Immature natural killer cell (primary cell): ENCODE measurements around the gene SLC45A1. TPM values are rescaled to one million over a fixed set of nuclear protein-coding genes. Genes with fewer than 3 reads are reported as not detected.

Experiments
- DNase-seq, 3 donors: peaks; one replicate each; pipeline ENCODE4 v3.0.0; 2022; ENCODE audit warnings: mixed read lengths in 1 of 3
- H3K27ac Mint-ChIP-seq, 6 donors: one replicate each; pipeline ENCODE4 v1.8.0; 2020; ENCODE audit warnings: mixed read lengths in 6 of 6, mild to moderate bottlenecking in 5 of 6, inconsistent platforms in 4 of 6, moderate library complexity in 3 of 6
- H3K27me3 Mint-ChIP-seq, 3 donors: one replicate each; pipeline ENCODE4 v1.8.0; 2020 to 2021; ENCODE audit warnings: low read depth in 3 of 3, mild to moderate bottlenecking in 3 of 3, mixed read lengths in 3 of 3, moderate library complexity in 3 of 3, inconsistent platforms in 1 of 3
- H3K36me3 Mint-ChIP-seq, 3 donors: one replicate each; pipeline ENCODE4 v1.8.0; 2020; ENCODE audit warnings: mixed read lengths in 3 of 3, inconsistent platforms in 2 of 3, mild to moderate bottlenecking in 2 of 3
- H3K4me1 Mint-ChIP-seq, 2 donors: one replicate each; pipeline ENCODE4 v1.8.0; 2020; ENCODE audit warnings: inconsistent platforms in 2 of 2, mild to moderate bottlenecking in 2 of 2, mixed read lengths in 2 of 2, moderate library complexity in 1 of 2
- H3K4me3 Mint-ChIP-seq, 5 donors: one replicate each; pipeline ENCODE4 v1.8.0; 2020; ENCODE audit warnings: mild to moderate bottlenecking in 5 of 5, mixed read lengths in 5 of 5, inconsistent platforms in 3 of 5, moderate library complexity in 3 of 5
- H3K9me3 Mint-ChIP-seq, 6 donors: one replicate each; pipeline ENCODE4 v1.8.0; 2020; ENCODE audit warnings: mild to moderate bottlenecking in 6 of 6, mixed read lengths in 6 of 6, inconsistent platforms in 4 of 6, moderate library complexity in 3 of 6
- polyA plus RNA-seq, 3 donors: library from polyadenylated mRNA; unstranded; fragments of 300-500 nt; fragmentation: Illumina TruSeq; gene quantifications; one replicate each; pipeline ENCODE4 v1.2.3, GENCODE V29; 2021

The SLC45A1 gene
- polyA plus RNA-seq, 3 donors from 2014 or later: 0.16 to 0.39 TPM; not detected in 1

DNA sequence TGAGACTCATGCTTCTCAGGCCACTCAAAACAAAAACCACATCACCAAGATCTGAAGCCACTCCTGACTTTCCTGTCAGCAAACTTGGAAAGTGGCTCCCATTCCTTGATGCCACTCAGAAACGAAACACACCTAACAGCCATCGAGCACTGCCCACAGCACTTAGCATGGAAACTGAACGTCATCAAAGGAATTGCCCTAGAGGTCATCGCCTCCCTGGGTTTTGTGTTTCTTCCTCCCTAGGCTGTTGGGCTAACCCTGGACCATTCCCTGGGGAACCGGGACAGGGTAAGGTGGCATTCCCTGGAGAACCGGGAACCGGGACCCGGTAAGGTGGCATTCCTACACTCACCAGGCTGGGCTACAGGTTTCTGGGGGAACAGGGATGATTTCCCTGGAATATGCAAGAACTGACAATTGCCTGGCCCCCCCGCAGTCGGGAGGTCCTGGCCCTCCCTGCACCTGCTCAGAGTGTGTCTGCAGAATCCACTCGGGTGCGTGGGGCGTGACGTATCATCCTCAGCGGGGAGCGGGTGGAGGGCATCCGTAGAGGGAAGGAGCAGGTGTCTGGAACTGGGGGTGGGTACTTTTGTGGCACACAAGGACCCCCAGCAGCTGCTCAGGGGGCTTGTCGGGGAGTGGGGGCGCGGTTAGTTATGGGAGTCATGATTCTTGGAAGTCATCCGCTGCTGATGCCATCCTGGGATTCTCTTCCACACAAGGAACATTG lies 30.3 kb downstream of the SLC45A1 start:
- H3K4me3 Mint-ChIP-seq: no peak overlapping the region
- no peaks in the 10 kb centered on the region for H3K9me3 Mint-ChIP-seq
- peaks cover 0 to 3% (median 0%) of the 10 kb centered on the region in 3 donors for H3K36me3 Mint-ChIP-seq
- no peak for DNase-seq
- H3K27me3 Mint-ChIP-seq: peaks cover 0 to 3% (median 2%) of the 10 kb centered on the region in 3 donors
- no peak overlapping the region for H3K27ac Mint-ChIP-seq
- H3K4me1 Mint-ChIP-seq: peaks cover 0 to 2% of the 10 kb centered on the region in 2 donors

DNA sequence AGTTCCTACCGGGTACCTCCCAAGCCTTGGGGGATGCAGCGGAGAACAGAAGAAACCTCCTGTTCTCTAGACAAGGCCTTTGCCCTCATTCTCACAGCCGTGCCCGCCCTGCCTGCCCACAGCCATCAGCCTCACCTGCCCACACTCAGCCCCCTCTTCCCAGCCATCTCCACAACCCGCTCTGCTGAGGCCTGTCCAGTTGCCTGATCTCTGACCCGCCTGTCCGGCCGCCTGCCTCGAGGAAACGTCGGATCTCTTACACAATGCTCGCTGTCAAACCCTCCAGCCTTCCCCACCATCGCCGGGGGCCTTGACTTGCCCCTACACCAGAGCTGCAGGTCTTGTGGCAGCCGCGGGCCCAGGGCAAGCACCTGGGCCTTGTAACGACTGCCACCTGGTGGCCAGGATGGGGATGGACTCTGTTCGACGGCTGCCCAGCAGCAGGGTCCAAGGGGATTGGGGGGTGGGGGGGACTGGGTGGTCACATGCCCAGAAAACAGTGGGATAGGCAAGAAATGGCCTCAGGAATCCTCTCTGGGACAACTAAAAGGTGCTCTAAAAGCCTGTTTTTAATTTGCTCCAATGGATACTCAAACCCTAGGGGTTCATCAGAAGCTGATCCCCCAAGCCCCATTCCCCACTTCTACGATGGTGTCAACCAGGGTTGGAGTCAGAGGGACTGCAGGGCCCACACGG lies 31.0 kb downstream of the SLC45A1 start:
- H3K27ac Mint-ChIP-seq: peak overlapping the region in 2 of 6 donors; percentile 62 to 71
- peaks cover 2 to 3% (median 3%) of the 10 kb centered on the region in 3 donors for H3K36me3 Mint-ChIP-seq
- no peaks in the 10 kb centered on the region for H3K9me3 Mint-ChIP-seq
- DNase-seq: peak; percentile 58 to 70 (median 60)
- H3K4me1 Mint-ChIP-seq: peaks cover 0 to 2% of the 10 kb centered on the region in 2 donors
- H3K27me3 Mint-ChIP-seq: peaks cover 0 to 3% (median 2%) of the 10 kb centered on the region in 3 donors
- H3K4me3 Mint-ChIP-seq: no peak overlapping the region

DNA sequence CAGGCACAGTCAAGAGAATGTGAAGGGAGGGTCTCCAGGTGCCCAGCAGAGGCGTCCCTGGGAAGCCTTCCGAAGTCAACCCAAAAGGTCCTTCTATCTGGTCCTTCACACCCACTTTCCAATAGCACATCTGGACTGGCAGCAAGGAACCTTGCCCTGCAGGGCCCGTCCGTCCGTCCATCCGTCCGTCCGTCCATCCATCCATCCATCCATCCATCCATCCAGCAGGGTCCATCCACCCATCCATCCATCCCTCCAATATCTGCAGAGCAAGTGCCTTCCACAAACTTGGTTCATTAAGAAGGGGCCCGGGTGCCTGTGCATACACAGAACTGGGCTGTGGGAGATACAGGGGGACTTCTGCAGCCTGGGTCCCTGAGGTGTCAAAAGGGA lies 31.6 kb downstream of the SLC45A1 start:
- Mint-ChIP-seq H3K27me3 (peaks cover 0 to 3% (median 2%) of the 10 kb centered on the region in 3 donors), H3K9me3 (no peaks in the 10 kb centered on the region), H3K27ac (no peak overlapping the region), H3K4me1 (peaks cover 0 to 2% of the 10 kb centered on the region in 2 donors), H3K36me3 (peaks cover 3 to 6% (median 3%) of the 10 kb centered on the region in 3 donors), H3K4me3 (no peak overlapping the region)
- DNase-seq: no peak

DNA sequence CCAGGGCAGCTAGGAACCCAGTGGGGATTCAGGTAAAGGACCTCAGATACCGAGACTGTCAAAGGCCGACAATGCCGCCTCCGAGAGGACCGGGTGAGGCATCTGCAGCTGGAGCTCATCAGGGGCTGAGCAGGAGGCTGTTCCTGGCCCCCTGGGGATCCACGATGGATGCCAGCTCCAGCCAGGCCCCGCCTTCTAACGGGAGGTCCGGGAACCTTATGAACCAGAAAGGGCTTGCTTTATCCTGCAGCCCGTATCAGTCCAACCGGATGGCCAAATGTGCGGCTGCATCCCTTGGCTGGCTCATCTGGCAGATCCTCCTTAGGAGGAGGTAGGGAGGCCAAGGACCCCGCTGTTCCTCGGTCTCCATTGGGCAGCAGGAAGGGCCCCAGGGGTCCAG lies 32.0 kb downstream of the SLC45A1 start:
- Mint-ChIP-seq H3K36me3 (peaks cover 3 to 8% (median 3%) of the 10 kb centered on the region in 3 donors), H3K27me3 (peaks cover 0 to 3% (median 3%) of the 10 kb centered on the region in 3 donors), H3K27ac (no peak overlapping the region), H3K4me1 (peaks cover 0 to 2% of the 10 kb centered on the region in 2 donors), H3K9me3 (no peaks in the 10 kb centered on the region), H3K4me3 (no peak overlapping the region)
- DNase-seq: no peak

DNA sequence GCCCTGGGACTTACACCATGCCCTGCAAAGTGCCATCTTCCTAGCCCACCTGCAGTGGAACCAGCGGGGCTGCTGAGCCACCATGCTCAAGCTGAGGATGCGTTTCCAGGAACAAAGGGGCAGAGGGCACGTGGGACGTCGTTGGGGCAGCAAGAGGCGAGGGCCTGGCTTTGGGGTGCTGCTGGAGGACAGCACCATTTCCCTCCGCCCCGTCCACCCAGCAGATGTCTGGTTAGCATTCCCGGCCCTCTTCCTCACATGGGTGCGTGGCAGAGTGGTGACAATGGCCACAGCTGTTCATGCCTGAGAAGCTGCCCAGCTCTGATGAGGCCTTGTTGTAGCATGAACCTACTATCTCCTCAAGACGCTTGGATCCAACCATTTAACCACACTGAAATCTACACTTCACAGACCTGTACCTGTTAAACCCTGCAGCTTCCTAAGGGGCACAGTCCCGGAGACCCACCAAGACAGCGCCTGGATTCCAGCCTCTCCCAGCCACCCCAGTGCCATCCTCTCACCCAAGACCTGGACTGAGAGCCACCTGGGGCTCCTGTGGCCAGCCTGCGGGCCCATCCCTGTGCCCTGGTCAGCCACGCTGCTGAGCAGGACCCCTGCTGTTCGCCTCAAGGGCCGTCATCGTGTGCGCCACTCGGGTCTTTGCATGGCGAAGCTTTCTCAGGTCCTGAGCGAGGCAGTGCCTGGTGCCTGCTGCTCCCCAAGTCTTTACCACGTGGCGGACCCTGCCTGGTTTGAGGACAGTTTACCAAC lies 33.2 kb downstream of the SLC45A1 start:
- Mint-ChIP-seq H3K27me3 (peaks cover 2 to 5% (median 3%) of the 10 kb centered on the region in 3 donors), H3K4me1 (peaks cover 0 to 2% of the 10 kb centered on the region in 2 donors), H3K27ac (peak overlapping the region in 1 of 6 donors; percentile 16), H3K9me3 (no peaks in the 10 kb centered on the region), H3K36me3 (peaks cover 3 to 8% (median 3%) of the 10 kb centered on the region in 3 donors), H3K4me3 (no peak overlapping the region)
- no peak for DNase-seq

DNA sequence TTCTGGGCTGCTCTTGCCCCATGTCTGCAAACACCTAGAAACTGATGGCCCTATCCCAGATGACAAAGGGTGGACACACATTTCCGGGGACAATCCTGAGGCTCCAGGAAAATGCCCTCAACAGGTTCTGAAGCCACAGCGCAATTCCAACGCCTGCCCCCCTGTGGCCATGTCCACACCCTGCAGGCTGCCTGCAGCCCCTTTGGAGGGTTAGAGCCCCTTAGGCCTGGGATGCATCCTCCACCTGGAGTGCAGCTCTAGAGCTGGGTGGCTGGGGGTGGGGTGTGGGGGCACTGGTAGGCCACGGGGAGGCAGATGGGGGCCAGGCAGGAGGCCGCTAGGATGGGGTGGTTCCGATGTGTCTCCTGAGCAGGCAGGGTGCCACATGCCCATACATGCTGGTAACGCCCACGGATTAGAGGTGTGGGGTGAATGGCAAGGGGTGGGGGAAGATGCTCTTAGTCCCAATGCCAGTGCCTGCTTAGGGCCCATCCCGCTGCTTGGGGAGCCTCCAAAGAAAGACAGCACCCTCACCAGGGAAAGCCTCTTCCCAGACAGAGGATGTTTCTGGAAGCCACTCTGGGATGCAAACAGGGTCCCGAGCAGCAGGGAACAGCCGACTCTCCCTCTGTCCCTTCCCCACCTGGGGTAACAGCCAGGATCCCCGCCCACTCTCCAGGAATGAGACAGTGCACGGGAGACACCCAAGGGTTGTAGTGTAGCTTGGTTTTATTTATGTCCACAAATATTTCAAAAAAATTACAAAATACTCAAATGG lies 34.0 kb downstream of the SLC45A1 start:
- no peak for DNase-seq
- H3K27ac Mint-ChIP-seq: no peak overlapping the region
- peaks cover 2 to 5% (median 3%) of the 10 kb centered on the region in 3 donors for H3K27me3 Mint-ChIP-seq
- peaks cover 0 to 2% of the 10 kb centered on the region in 2 donors for H3K4me1 Mint-ChIP-seq
- H3K9me3 Mint-ChIP-seq: no peaks in the 10 kb centered on the region
- no peak overlapping the region for H3K4me3 Mint-ChIP-seq
- peaks cover 3 to 10% (median 6%) of the 10 kb centered on the region in 3 donors for H3K36me3 Mint-ChIP-seq

DNA sequence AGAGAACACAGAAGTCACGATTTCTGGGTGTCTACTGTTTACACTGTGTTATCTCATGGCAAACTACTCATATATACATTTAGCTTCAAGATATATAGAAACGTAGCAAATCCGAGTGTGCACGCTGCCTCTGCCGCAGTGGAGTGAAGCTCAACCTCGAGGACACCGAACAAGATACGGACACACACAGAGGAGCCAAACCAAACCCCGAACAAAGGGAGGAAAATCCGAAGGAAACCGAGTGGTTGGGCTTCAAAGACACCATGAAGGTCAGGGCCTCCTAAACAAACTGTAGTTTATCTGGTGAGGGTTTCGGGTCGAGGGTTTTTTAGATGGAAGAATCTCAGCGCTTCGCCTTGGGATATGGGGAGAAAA lies 34.5 kb downstream of the SLC45A1 start:
- Mint-ChIP-seq H3K36me3 (peaks cover 3 to 13% (median 8%) of the 10 kb centered on the region in 3 donors), H3K4me1 (peaks cover 0 to 2% of the 10 kb centered on the region in 2 donors), H3K4me3 (no peak overlapping the region), H3K27me3 (peaks cover 2 to 5% (median 3%) of the 10 kb centered on the region in 3 donors), H3K9me3 (no peaks in the 10 kb centered on the region), H3K27ac (no peak overlapping the region)
- no peak for DNase-seq

DNA sequence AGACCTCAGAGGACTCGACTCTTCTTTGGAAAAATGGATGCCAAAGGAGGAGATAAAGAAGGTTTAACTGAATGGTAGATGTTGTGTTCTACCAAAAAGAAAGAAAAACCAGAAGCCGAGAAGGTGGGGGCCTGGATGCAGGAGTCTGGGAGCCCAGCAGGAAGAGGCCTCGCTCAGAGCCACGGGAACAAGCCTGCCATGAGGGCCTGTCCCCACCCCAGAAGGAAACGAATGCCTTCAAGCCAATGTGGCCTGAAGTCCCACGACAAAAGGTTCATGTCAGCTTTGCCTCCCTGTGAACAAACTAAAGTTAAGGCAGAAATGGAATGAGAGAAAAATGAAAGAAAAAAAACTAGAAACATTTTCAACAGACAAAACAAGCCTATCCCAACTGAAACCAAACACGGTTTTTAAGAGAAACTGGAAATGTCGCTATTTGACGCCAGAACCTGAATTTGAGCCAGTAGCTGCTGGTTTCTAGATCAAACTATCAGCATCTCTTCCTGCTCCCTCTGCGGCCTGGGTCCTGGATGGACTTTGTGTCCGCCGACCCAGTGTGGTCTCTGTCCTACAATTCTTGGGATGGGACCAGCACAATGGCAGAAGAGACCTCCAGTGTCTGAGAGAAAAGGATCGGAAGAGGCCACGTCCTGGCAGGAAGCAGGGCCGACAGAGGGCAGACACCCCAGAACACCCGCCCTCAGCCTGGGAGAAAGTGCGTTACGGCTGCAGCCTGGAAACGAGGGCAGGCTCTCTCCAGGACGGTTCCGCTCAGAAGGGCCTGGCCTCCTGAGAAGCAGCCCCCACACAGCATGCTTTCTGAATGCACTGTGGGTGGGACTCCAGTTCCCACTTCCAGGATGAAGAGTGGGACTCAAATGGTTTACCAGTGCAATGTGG lies 35.2 kb downstream of the SLC45A1 start:
- no peak for DNase-seq
- Mint-ChIP-seq H3K27me3 (peaks cover 2 to 5% (median 3%) of the 10 kb centered on the region in 3 donors), H3K9me3 (no peaks in the 10 kb centered on the region), H3K4me1 (peaks cover 0 to 2% of the 10 kb centered on the region in 2 donors), H3K27ac (no peak overlapping the region), H3K36me3 (peaks cover 3 to 17% (median 8%) of the 10 kb centered on the region in 3 donors), H3K4me3 (no peak overlapping the region)

DNA sequence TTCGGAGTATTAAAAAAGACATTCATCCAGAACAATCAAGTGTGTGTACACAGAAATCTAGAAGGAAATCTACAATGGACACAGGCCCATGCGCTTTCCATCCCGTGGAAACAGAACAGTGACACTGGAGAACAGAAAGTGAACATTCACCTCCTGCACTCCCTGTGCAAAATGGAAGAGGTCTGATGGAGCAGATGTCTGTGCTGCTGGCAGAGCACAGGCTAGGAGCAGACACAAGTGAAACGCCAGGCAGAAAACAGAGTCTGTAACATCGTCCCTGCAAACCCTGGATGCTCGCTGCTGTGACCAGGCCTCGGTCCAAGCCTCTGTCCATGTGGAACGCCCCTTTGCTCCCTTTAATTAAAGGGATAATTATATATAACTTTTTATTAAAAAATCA lies 36.1 kb downstream of the SLC45A1 start:
- Mint-ChIP-seq H3K27me3 (peaks cover 2 to 5% (median 3%) of the 10 kb centered on the region in 3 donors), H3K36me3 (peaks cover 3 to 17% (median 8%) of the 10 kb centered on the region in 3 donors), H3K4me3 (no peak overlapping the region), H3K27ac (no peak overlapping the region), H3K9me3 (no peaks in the 10 kb centered on the region), H3K4me1 (no peaks in the 10 kb centered on the region)
- no peak for DNase-seq

DNA sequence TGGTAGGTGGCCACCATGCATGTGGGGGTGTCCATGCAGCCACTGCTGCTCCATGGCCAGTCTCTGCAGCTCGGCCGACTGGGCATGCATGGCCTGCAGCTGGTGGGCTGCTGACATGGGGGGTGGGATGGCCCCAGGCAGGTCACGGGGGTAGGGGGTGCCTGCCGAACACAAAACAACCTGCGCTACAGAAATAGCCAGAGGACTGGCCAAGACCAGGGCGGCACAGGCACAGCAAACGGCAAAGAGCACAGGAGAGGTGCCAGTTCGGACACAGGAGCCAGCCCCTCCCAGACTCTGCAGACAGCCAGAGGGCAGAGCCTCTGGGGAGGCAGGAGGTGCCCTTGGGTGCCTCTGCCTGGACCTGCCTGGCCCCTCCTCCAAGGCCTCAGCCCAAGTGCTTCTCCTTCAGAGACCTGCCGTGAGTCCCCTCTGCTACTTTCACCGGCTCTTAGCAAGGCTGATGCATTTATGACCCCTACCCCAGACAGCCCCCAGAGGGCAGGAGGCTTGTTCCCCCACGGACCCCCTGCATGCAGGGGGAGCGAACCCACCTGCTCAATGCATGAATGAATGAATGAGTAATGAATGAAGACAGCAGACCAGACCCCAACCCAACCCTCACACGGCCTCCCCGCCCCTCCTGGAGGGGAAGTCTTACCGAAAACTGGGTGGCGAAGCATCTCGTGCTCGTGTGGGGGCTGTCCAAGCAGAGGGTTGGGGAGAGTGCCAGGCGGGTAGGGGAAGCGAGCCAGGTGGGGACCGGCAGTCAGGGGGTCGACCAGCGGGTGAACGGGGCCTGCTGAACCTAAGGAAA lies 37.7 kb downstream of the SLC45A1 start:
- H3K27ac Mint-ChIP-seq: no peak overlapping the region
- H3K4me1 Mint-ChIP-seq: no peaks in the 10 kb centered on the region
- H3K4me3 Mint-ChIP-seq: no peak overlapping the region
- DNase-seq: no peak
- H3K9me3 Mint-ChIP-seq: no peaks in the 10 kb centered on the region
- peaks cover 3 to 17% (median 8%) of the 10 kb centered on the region in 3 donors for H3K36me3 Mint-ChIP-seq
- H3K27me3 Mint-ChIP-seq: peaks cover 1 to 6% (median 4%) of the 10 kb centered on the region in 3 donors

DNA sequence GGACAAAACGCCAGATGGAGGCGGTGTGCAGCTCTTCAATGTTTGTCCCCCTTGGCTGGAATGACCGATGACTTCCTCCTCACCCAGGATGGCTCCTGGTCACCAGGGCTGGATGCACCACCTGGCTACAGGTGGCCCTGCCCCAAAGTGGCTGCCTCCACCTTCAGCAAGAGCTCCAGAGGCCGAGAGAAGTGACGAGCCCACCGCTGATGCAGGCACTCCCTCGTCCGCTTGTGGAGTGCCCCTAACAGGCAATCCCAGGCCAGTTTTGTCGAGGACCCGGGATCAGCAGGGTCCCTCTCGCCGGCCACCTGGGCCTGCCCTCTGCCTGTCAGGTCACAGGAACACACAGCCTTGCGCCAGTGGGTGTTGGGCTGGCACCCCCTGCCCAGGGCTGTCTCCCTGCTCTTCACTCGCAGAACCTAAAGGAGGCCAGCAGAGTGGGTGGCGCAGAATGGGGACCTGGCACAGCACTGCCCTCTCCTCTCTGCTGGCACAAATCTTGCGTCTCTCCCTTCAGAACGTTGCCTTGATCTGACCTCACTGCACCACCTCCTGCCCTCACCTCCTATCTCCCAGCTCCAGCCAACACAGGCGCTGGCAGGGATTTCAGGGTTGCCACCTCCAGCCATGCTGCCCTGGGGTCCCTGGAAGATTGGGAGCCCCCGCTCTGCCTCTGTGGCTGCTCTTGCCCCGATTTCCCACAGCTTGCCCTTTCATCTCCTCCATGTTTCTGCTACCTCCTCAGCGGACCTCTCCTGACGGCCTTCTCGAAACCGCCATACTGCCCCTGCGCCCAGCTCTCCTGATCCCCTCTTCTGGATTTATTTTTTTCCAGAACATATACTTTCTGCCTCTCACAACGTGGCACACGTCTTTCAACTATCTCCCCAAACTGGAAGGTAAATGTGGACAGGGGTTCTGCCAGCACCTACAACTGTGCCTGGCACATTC lies 38.6 kb downstream of the SLC45A1 start:
- H3K27ac Mint-ChIP-seq: peak overlapping the region in 1 of 6 donors; percentile 10
- H3K27me3 Mint-ChIP-seq: peaks cover 0 to 6% (median 4%) of the 10 kb centered on the region in 3 donors
- no peaks in the 10 kb centered on the region for H3K9me3 Mint-ChIP-seq
- no peak overlapping the region for H3K4me3 Mint-ChIP-seq
- H3K36me3 Mint-ChIP-seq: peaks cover 3 to 17% (median 8%) of the 10 kb centered on the region in 3 donors
- H3K4me1 Mint-ChIP-seq: no peaks in the 10 kb centered on the region
- no peak for DNase-seq
